ENCODE measurements around the gene LRTM2. TPM values are rescaled to one million over a fixed set of nuclear protein-coding genes. Genes with fewer than 3 reads are reported as not detected.

Gene LRTM2
- polyA plus RNA-seq, 1 donor from 2014 or later = 2.4 TPM

- Histone ChIP-seq H2AFZ (ENCODE audit: low read depth, low read length) (no peak overlapping the region), H3K9me3 (ENCODE audit: low read length) (no peaks in the 10 kb centered on the region), H3K79me2 (replicated peaks; ENCODE audit: insufficient read depth, low read length) (no peaks in the 10 kb centered on the region), H3K4me3 (ENCODE audit: low read length) (no peak overlapping the region), H3K27ac (ENCODE audit: low read length) (no peak overlapping the region), H3K9ac (ENCODE audit: low read length) (no peak overlapping the region), H3K4me2 (ENCODE audit: low read length) (no peak overlapping the region), H3F3A (ENCODE audit: insufficient read depth, low read length, poor library complexity, severe bottlenecking) (no peaks in the 10 kb centered on the region), H3K9me2 (ENCODE audit: insufficient read depth, low read length) (no peaks in the 10 kb centered on the region), H3K36me3 (ENCODE audit: insufficient read depth, low read length) (no peaks in the 10 kb centered on the region), H3K27me3 (ENCODE audit: insufficient read depth, low read depth, low read length) (no peaks in the 10 kb centered on the region), H4K20me1 (ENCODE audit: insufficient read depth) (no peaks in the 10 kb centered on the region)
- TF ChIP-seq, protein P1, sequence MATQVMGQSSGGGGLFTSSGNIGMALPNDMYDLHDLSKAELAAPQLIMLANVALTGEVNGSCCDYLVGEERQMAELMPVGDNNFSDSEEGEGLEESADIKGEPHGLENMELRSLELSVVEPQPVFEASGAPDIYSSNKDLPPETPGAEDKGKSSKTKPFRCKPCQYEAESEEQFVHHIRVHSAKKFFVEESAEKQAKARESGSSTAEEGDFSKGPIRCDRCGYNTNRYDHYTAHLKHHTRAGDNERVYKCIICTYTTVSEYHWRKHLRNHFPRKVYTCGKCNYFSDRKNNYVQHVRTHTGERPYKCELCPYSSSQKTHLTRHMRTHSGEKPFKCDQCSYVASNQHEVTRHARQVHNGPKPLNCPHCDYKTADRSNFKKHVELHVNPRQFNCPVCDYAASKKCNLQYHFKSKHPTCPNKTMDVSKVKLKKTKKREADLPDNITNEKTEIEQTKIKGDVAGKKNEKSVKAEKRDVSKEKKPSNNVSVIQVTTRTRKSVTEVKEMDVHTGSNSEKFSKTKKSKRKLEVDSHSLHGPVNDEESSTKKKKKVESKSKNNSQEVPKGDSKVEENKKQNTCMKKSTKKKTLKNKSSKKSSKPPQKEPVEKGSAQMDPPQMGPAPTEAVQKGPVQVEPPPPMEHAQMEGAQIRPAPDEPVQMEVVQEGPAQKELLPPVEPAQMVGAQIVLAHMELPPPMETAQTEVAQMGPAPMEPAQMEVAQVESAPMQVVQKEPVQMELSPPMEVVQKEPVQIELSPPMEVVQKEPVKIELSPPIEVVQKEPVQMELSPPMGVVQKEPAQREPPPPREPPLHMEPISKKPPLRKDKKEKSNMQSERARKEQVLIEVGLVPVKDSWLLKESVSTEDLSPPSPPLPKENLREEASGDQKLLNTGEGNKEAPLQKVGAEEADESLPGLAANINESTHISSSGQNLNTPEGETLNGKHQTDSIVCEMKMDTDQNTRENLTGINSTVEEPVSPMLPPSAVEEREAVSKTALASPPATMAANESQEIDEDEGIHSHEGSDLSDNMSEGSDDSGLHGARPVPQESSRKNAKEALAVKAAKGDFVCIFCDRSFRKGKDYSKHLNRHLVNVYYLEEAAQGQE (IDR thresholded peaks at IDR 0.05; ENCODE audit: borderline replicate concordance) = no peak
- no peak for TF ChIP-seq CTCF (IDR thresholded peaks at IDR 0.05; ENCODE audit: poor library complexity, severe bottlenecking)
- no peak for TF ChIP-seq SMC3 (conservative IDR thresholded peaks at IDR 0.05; ENCODE audit: poor library complexity)
- TF ChIP-seq EZH2 (IDR thresholded peaks at IDR 0.05; ENCODE audit: borderline replicate concordance, insufficient read depth, low read length, poor library complexity, severe bottlenecking) = no peak
- TF ChIP-seq TAF1 (IDR thresholded peaks at IDR 0.05; ENCODE audit: low read depth) = no peak
- no peak for TF ChIP-seq POLR2AphosphoS5 (IDR thresholded peaks at IDR 0.05)
- TF ChIP-seq EP300 (conservative IDR thresholded peaks at IDR 0.05; ENCODE audit: poor library complexity, severe bottlenecking) = no peak
- no peak for TF ChIP-seq RAD21 (conservative IDR thresholded peaks at IDR 0.05)
- no peak for TF ChIP-seq MXI1 (conservative IDR thresholded peaks at IDR 0.05; ENCODE audit: poor library complexity, severe bottlenecking)
Measured at GRCh38 chr12:1778911-1779310, 41.5 kb upstream of the LRTM2 start.

DNA sequence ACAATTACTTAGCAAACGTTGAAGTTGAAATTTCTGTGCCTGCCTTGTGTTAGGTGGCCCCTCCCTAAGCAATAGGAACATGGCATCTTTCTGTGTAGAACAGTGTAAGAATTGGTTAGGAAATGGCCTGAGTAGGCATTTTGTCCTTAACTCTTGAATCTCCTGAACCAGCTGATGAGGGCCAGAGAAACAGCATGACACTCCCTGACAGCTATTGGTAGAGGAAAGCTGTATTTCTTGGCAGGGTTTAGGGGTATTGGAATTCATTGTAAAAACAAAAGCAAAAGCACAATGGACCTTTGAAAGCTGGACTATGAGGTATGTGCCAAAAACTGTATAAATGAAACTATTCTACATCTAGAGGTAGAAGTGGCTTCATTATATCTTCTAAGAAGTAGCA is 40.6 kb upstream of the LRTM2 start:
- Histone ChIP-seq H4K20me1 (ENCODE audit: insufficient read depth) (no peaks in the 10 kb centered on the region), H3K4me3 (ENCODE audit: low read length) (no peak overlapping the region)
- TF ChIP-seq TAF1 (IDR thresholded peaks at IDR 0.05; ENCODE audit: low read depth) = no peak
- no peak for TF ChIP-seq CTCF (IDR thresholded peaks at IDR 0.05; ENCODE audit: poor library complexity, severe bottlenecking)
- TF ChIP-seq EP300 (conservative IDR thresholded peaks at IDR 0.05; ENCODE audit: poor library complexity, severe bottlenecking) = no peak
- TF ChIP-seq EZH2 (IDR thresholded peaks at IDR 0.05; ENCODE audit: borderline replicate concordance, insufficient read depth, low read length, poor library complexity, severe bottlenecking) = no peak
- TF ChIP-seq MXI1 (conservative IDR thresholded peaks at IDR 0.05; ENCODE audit: poor library complexity, severe bottlenecking) = no peak
- TF ChIP-seq SMC3 (conservative IDR thresholded peaks at IDR 0.05; ENCODE audit: poor library complexity) = no peak
- TF ChIP-seq POLR2AphosphoS5 (IDR thresholded peaks at IDR 0.05) = no peak
- TF ChIP-seq RAD21 (conservative IDR thresholded peaks at IDR 0.05) = no peak
- TF ChIP-seq, protein P1 (IDR thresholded peaks at IDR 0.05; ENCODE audit: borderline replicate concordance) = no peak

More for the DNA sequence above, 40.6 kb upstream of the LRTM2 start:
- Histone ChIP-seq H2AFZ (ENCODE audit: low read depth, low read length) (no peak overlapping the region), H3K9me3 (ENCODE audit: low read length) (no peaks in the 10 kb centered on the region), H3K4me2 (ENCODE audit: low read length) (no peak overlapping the region), H3F3A (ENCODE audit: insufficient read depth, low read length, poor library complexity, severe bottlenecking) (no peaks in the 10 kb centered on the region), H3K27me3 (ENCODE audit: insufficient read depth, low read depth, low read length) (no peaks in the 10 kb centered on the region), H3K27ac (ENCODE audit: low read length) (no peak overlapping the region), H3K79me2 (replicated peaks; ENCODE audit: insufficient read depth, low read length) (no peaks in the 10 kb centered on the region), H3K36me3 (ENCODE audit: insufficient read depth, low read length) (no peaks in the 10 kb centered on the region), H3K9ac (ENCODE audit: low read length) (no peak overlapping the region), H3K9me2 (ENCODE audit: insufficient read depth, low read length) (no peaks in the 10 kb centered on the region)
